WERI-Rb-1 (cell line): ENCODE measurements around the gene DAB2IP.

Source experiments
- DNase-seq: peaks from one replicate; pipeline ENCODE4 v3.0.0-alpha.2; 2020
- H3K27ac ChIP-seq: fragments of 250-450 bp; sonication (Bioruptor Pico); 2 replicates; pipeline ENCODE4 v1.5.1; 2020; ENCODE audit warnings: mild to moderate bottlenecking, moderate library complexity
- H3K27me3 ChIP-seq: fragments of 250-450 bp; sonication (Bioruptor Pico); 2 replicates; pipeline ENCODE4 v1.5.1; 2021; ENCODE audit warnings: mild to moderate bottlenecking, low read depth, moderate library complexity; ENCODE audit not compliant: insufficient read depth, severe bottlenecking
- H3K36me3 ChIP-seq: fragments of 250-450 bp; sonication (Bioruptor Pico); 2 replicates; pipeline ENCODE4 v1.5.1; 2020; ENCODE audit warnings: mild to moderate bottlenecking, moderate library complexity
- H3K4me3 ChIP-seq: 2 replicates; pipeline ENCODE4 v1.5.1; 2011; ENCODE audit warnings: low read depth, mild to moderate bottlenecking, control low read depth, low read length
- H3K9me3 ChIP-seq: fragments of 250-450 bp; sonication (Bioruptor Pico); 2 replicates; pipeline ENCODE4 v1.5.1; 2021; ENCODE audit warnings: mild to moderate bottlenecking, moderate library complexity; ENCODE audit not compliant: severe bottlenecking
- CTCF ChIP-seq: IDR thresholded peaks from 2 replicates; pipeline ENCODE4 v1.5.1; 2011; ENCODE audit warnings: low read depth, mild to moderate bottlenecking, control low read depth, inconsistent platforms, low read length

DAB2IP gene

GRCh38 chr9:121721770-121722169 lies 70.3 kb downstream of the DAB2IP start:
- no peak for DNase-seq
- Histone ChIP-seq H3K9me3 (no peaks in the 10 kb centered on the region), H3K36me3 (peaks cover 34% of the 10 kb centered on the region), H3K27me3 (no peaks in the 10 kb centered on the region), H3K4me3 (no peak overlapping the region), H3K27ac (no peak overlapping the region)
- TF ChIP-seq CTCF, result no peak

GRCh38 chr9:121725008-121725775 lies 73.8 kb downstream of the DAB2IP start:
- no peak overlapping the region for H3K27ac ChIP-seq
- H3K27me3 ChIP-seq, result no peaks in the 10 kb centered on the region
- no peaks in the 10 kb centered on the region for H3K9me3 ChIP-seq
- DNase-seq, result no peak
- no peak for TF ChIP-seq CTCF
- H3K4me3 ChIP-seq, result no peak overlapping the region
- peaks cover 10% of the 10 kb centered on the region for H3K36me3 ChIP-seq

- H3K36me3 ChIP-seq, result peaks cover 7% of the 10 kb centered on the region
- H3K27ac ChIP-seq, result no peak overlapping the region
- no peak for TF ChIP-seq CTCF
- H3K4me3 ChIP-seq, result no peak overlapping the region
- no peaks in the 10 kb centered on the region for H3K27me3 ChIP-seq
- no peaks in the 10 kb centered on the region for H3K9me3 ChIP-seq
- DNase-seq, result no peak
Observed at GRCh38 chr9:121727295-121728020, 76.0 kb downstream of the DAB2IP start.

- no peak for TF ChIP-seq CTCF
- DNase-seq, result no peak
- H3K27ac ChIP-seq, result no peak overlapping the region
- H3K9me3 ChIP-seq, result no peaks in the 10 kb centered on the region
- H3K27me3 ChIP-seq, result no peaks in the 10 kb centered on the region
- H3K4me3 ChIP-seq, result no peak overlapping the region
- peaks cover 10% of the 10 kb centered on the region for H3K36me3 ChIP-seq
Observed at GRCh38 chr9:121728916-121729315, 77.5 kb downstream of the DAB2IP start.

GRCh38 chr9:121729769-121730562 lies 78.5 kb downstream of the DAB2IP start:
- TF ChIP-seq CTCF, result no peak
- H3K4me3 ChIP-seq, result no peak overlapping the region
- no peak overlapping the region for H3K27ac ChIP-seq
- peaks cover 13% of the 10 kb centered on the region for H3K36me3 ChIP-seq
- no peak for DNase-seq
- H3K27me3 ChIP-seq, result no peaks in the 10 kb centered on the region
- no peaks in the 10 kb centered on the region for H3K9me3 ChIP-seq
